HEK293 (cell line): ENCODE results near the gene SPO11.

Source experiments
- CTCF ChIA-PET: fragments of 350-600 bp; formaldehyde crosslinking; extraction: SDS; loops from one replicate; lab custom pipeline; 2021; ENCODE audit warnings: antibody characterized with exemption; lab: Yijun Ruan, JAX
- POLR2A ChIA-PET: fragments of 300-600 bp; formaldehyde crosslinking; extraction: SDS; loops from one replicate; lab custom pipeline; 2020; ENCODE audit warnings: antibody characterized with exemption, inconsistent platforms; lab: Yijun Ruan, JAX
- H3K27ac ChIP-seq: fragments of 200-500 bp; sonication (Bioruptor generic); 2 replicates; pipeline ENCODE4 v1.5.1; 2014; ENCODE audit warnings: low read depth, low read length, control low read depth, inconsistent platforms; ENCODE audit errors: extremely low read depth
- H3K36me3 ChIP-seq, 2 experiments: fragments of 200-500 bp in 1 of 2; sonication (Bioruptor generic) in 1 of 2; 1 replicate in 1 of 2; 2 replicates in 1 of 2; pipeline ENCODE4 v1.5.1; 2014 to 2017; ENCODE audit warnings: inconsistent platforms in 2 of 2, low read length in 2 of 2; ENCODE audit not compliant: control insufficient read depth in 2 of 2, insufficient read depth in 1 of 2
- H3K4me1 ChIP-seq: fragments of 200-500 bp; sonication (Bioruptor generic); 2 replicates; pipeline ENCODE4 v1.5.1; 2014; ENCODE audit warnings: mild to moderate bottlenecking, low read length, inconsistent platforms; ENCODE audit not compliant: control insufficient read depth, insufficient read depth
- H3K4me3 ChIP-seq: 2 replicates; pipeline ENCODE4 v1.5.1; 2011; ENCODE audit warnings: low read depth, mild to moderate bottlenecking, control low read depth, low read length, moderate library complexity
- H3K9me3 ChIP-seq: fragments of 200-500 bp; sonication (Bioruptor generic); 2 replicates; pipeline ENCODE4 v1.5.1; 2014; ENCODE audit warnings: low read depth, low read length, inconsistent platforms; ENCODE audit not compliant: control insufficient read depth, insufficient read depth
- BCL11A ChIP-seq: fragments of 450-650 bp; formaldehyde crosslinking; IDR thresholded peaks from 2 replicates; pipeline ENCODE4 v1.5.1; 2016; ENCODE audit warnings: low read depth, missing biosample characterization, missing genetic modification characterization
- FEZF1 ChIP-seq: fragments of 450-650 bp; formaldehyde crosslinking; IDR thresholded peaks from 2 replicates; pipeline ENCODE4 v1.5.1; 2016; ENCODE audit warnings: missing biosample characterization, missing genetic modification characterization
- HOXA7 ChIP-seq: sonication (generic); formaldehyde crosslinking; IDR thresholded peaks from 2 replicates; pipeline ENCODE4 v1.8.1; 2022; ENCODE audit warnings: missing genetic modification reagents, borderline replicate concordance
- HOXC10 ChIP-seq: sonication (generic); formaldehyde crosslinking; IDR thresholded peaks from 2 replicates; pipeline ENCODE4 v1.8.1; 2023; ENCODE audit warnings: mild to moderate bottlenecking, missing genetic modification reagents
- KLF9 ChIP-seq: fragments of 450-650 bp; formaldehyde crosslinking; IDR thresholded peaks from 2 replicates; pipeline ENCODE4 v1.5.1; 2016; ENCODE audit warnings: missing biosample characterization, missing genetic modification characterization, low read depth
- SP2 ChIP-seq: fragments of 450-650 bp; formaldehyde crosslinking; IDR thresholded peaks from 2 replicates; pipeline ENCODE4 v1.5.1; 2016; ENCODE audit warnings: missing biosample characterization, missing genetic modification characterization
- YY1 ChIP-seq: fragments of 450-650 bp; formaldehyde crosslinking; IDR thresholded peaks from 2 replicates; pipeline ENCODE4 v1.5.1; 2018; ENCODE audit warnings: missing biosample characterization, missing genetic modification characterization
- ZBTB48 ChIP-seq: fragments of 450-650 bp; formaldehyde crosslinking; IDR thresholded peaks from 2 replicates; pipeline ENCODE4 v1.5.1; 2016; ENCODE audit warnings: missing biosample characterization, missing genetic modification characterization
- ZNF138 ChIP-seq: fragments of 450-650 bp; formaldehyde crosslinking; IDR thresholded peaks from 2 replicates; pipeline ENCODE4 v1.5.1; 2016; ENCODE audit warnings: missing biosample characterization, missing genetic modification characterization, borderline replicate concordance
- ZNF146 ChIP-seq: fragments of 450-650 bp; formaldehyde crosslinking; IDR thresholded peaks from 2 replicates; pipeline ENCODE4 v1.5.1; 2016; ENCODE audit warnings: missing biosample characterization, missing genetic modification characterization
- ZNF174 ChIP-seq: fragments of 450-650 bp; formaldehyde crosslinking; IDR thresholded peaks from 2 replicates; pipeline ENCODE4 v1.5.0; 2017; ENCODE audit warnings: missing biosample characterization, mild to moderate bottlenecking, missing genetic modification characterization
- ZNF19 ChIP-seq: fragments of 450-650 bp; formaldehyde crosslinking; IDR thresholded peaks from 2 replicates; pipeline ENCODE4; 2016; ENCODE audit warnings: missing biosample characterization, missing genetic modification characterization, low read depth
- ZNF335 ChIP-seq: fragments of 450-650 bp; formaldehyde crosslinking; conservative IDR thresholded peaks from 2 replicates; pipeline ENCODE4 v1.5.1; 2016; ENCODE audit warnings: missing biosample characterization, missing genetic modification characterization
- ZNF404 ChIP-seq: fragments of 450-650 bp; formaldehyde crosslinking; IDR thresholded peaks from 2 replicates; pipeline ENCODE4 v1.5.1; 2017; ENCODE audit warnings: missing biosample characterization, missing genetic modification characterization
- ZNF473 ChIP-seq: fragments of 450-650 bp; formaldehyde crosslinking; IDR thresholded peaks from 2 replicates; pipeline ENCODE4 v1.5.1; 2017; ENCODE audit warnings: missing biosample characterization, missing genetic modification characterization
- ZNF510 ChIP-seq: fragments of 450-650 bp; formaldehyde crosslinking; IDR thresholded peaks from 2 replicates; pipeline ENCODE4 v1.5.1; 2018; ENCODE audit warnings: mild to moderate bottlenecking, missing genetic modification characterization, missing biosample characterization; ENCODE audit not compliant: insufficient replicate concordance
- ZNF571 ChIP-seq: fragments of 450-650 bp; formaldehyde crosslinking; IDR thresholded peaks from 2 replicates; pipeline ENCODE4 v1.5.0; 2017; ENCODE audit warnings: missing biosample characterization, missing genetic modification characterization
- ZNF623 ChIP-seq: fragments of 450-650 bp; formaldehyde crosslinking; IDR thresholded peaks from 2 replicates; pipeline ENCODE4 v1.5.1; 2016; ENCODE audit warnings: missing biosample characterization, missing genetic modification characterization
- ZNF654 ChIP-seq: fragments of 450-650 bp; formaldehyde crosslinking; IDR thresholded peaks from 2 replicates; pipeline ENCODE4 v1.5.1; 2016; ENCODE audit warnings: low read depth, missing biosample characterization, missing genetic modification characterization
- ZSCAN30 ChIP-seq: fragments of 450-650 bp; IDR thresholded peaks from 2 replicates; pipeline ENCODE4 v1.5.1; 2018; ENCODE audit warnings: missing biosample characterization, mild to moderate bottlenecking, missing genetic modification characterization, moderate library complexity
- TF ChIP-seq, protein P1 (sequence below): fragments of 450-650 bp; formaldehyde crosslinking; IDR thresholded peaks from 2 replicates; pipeline ENCODE4 v1.5.1; 2016; ENCODE audit warnings: missing biosample characterization, missing genetic modification characterization
- TF ChIP-seq, protein P2 (sequence below): fragments of 450-650 bp; formaldehyde crosslinking; IDR thresholded peaks from 2 replicates; pipeline ENCODE4 v1.5.1; 2017; ENCODE audit warnings: missing biosample characterization, missing genetic modification characterization
- TF ChIP-seq, protein P3 (sequence below): fragments of 450-650 bp; formaldehyde crosslinking; IDR thresholded peaks from 2 replicates; pipeline ENCODE4 v1.5.1; 2016; ENCODE audit warnings: missing biosample characterization, missing genetic modification characterization, low read depth
- TF ChIP-seq, protein P4 (sequence below): fragments of 450-650 bp; formaldehyde crosslinking; conservative IDR thresholded peaks from 2 replicates; pipeline ENCODE4 v1.5.1; 2016; ENCODE audit warnings: low read depth, missing biosample characterization, missing genetic modification characterization
- TF ChIP-seq, protein P5 (sequence below): fragments of 450-650 bp; formaldehyde crosslinking; IDR thresholded peaks from 2 replicates; pipeline ENCODE4 v1.5.1; 2016; ENCODE audit warnings: missing biosample characterization, missing genetic modification characterization

SPO11 gene

DNA sequence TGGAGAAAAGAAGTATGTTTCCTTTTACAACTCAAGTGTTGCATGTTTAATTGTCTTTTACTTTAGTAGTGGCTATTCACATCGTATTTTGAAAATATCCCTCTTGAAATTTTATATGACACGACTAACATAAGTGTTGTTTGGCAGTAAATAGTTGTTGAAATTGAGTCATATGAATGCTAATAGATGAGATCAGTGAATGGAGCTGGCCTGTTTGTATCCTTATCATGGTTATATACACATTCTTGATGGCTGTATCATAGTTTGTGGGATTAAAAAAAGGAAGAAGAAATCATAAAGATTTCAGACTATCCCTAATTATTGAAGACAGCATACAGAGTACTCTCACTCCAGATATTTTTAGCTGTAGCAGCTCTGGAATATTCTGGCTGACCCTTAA lies 13.2 kb downstream of the SPO11 start:
- H3K9me3 ChIP-seq = no peaks in the 10 kb centered on the region
- H3K27ac ChIP-seq = no peak overlapping the region
- ChIA-PET POLR2A (no interaction called here), CTCF (interaction anchor here (5.4 to 11.9 kb wide), 2 partner anchors 9 to 250 kb away, joined by 74 to 165 read pairs; no protein-coding TSS in a partner anchor)
- H3K4me1 ChIP-seq = no peaks in the 10 kb centered on the region
- H3K4me3 ChIP-seq = no peak overlapping the region
- no peaks in the 10 kb centered on the region for H3K36me3 ChIP-seq
- TF ChIP-seq HOXC10 (CRISPR knock-in tag) (no peak), ZNF654 (tag by site-specific recombination) (peak; percentile 23), ZNF138 (tag by site-specific recombination) (no peak), ZSCAN30 (tag by site-specific recombination) (no peak), BCL11A (tag by site-specific recombination) (peak; percentile 29; the same call in 1 of the 2 replicates), ZNF571 (tag by site-specific recombination) (no peak), SP2 (tag by site-specific recombination) (no peak), ZNF473 (no peak), ZNF19 (tag by site-specific recombination) (no peak), ZBTB48 (tag by site-specific recombination) (no peak), ZNF146 (tag by site-specific recombination) (peak; percentile 49; the same call in 1 of the 2 replicates), KLF9 (tag by site-specific recombination) (no peak), YY1 (no peak), ZNF510 (tag by site-specific recombination) (no peak), ZNF623 (tag by site-specific recombination) (no peak), ZNF174 (tag by site-specific recombination) (no peak), ZNF404 (no peak), HOXA7 (no peak), FEZF1 (tag by site-specific recombination) (no peak), ZNF335 (no peak)
- TF ChIP-seq, protein P1, sequence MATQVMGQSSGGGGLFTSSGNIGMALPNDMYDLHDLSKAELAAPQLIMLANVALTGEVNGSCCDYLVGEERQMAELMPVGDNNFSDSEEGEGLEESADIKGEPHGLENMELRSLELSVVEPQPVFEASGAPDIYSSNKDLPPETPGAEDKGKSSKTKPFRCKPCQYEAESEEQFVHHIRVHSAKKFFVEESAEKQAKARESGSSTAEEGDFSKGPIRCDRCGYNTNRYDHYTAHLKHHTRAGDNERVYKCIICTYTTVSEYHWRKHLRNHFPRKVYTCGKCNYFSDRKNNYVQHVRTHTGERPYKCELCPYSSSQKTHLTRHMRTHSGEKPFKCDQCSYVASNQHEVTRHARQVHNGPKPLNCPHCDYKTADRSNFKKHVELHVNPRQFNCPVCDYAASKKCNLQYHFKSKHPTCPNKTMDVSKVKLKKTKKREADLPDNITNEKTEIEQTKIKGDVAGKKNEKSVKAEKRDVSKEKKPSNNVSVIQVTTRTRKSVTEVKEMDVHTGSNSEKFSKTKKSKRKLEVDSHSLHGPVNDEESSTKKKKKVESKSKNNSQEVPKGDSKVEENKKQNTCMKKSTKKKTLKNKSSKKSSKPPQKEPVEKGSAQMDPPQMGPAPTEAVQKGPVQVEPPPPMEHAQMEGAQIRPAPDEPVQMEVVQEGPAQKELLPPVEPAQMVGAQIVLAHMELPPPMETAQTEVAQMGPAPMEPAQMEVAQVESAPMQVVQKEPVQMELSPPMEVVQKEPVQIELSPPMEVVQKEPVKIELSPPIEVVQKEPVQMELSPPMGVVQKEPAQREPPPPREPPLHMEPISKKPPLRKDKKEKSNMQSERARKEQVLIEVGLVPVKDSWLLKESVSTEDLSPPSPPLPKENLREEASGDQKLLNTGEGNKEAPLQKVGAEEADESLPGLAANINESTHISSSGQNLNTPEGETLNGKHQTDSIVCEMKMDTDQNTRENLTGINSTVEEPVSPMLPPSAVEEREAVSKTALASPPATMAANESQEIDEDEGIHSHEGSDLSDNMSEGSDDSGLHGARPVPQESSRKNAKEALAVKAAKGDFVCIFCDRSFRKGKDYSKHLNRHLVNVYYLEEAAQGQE = no peak
- TF ChIP-seq, protein P2, sequence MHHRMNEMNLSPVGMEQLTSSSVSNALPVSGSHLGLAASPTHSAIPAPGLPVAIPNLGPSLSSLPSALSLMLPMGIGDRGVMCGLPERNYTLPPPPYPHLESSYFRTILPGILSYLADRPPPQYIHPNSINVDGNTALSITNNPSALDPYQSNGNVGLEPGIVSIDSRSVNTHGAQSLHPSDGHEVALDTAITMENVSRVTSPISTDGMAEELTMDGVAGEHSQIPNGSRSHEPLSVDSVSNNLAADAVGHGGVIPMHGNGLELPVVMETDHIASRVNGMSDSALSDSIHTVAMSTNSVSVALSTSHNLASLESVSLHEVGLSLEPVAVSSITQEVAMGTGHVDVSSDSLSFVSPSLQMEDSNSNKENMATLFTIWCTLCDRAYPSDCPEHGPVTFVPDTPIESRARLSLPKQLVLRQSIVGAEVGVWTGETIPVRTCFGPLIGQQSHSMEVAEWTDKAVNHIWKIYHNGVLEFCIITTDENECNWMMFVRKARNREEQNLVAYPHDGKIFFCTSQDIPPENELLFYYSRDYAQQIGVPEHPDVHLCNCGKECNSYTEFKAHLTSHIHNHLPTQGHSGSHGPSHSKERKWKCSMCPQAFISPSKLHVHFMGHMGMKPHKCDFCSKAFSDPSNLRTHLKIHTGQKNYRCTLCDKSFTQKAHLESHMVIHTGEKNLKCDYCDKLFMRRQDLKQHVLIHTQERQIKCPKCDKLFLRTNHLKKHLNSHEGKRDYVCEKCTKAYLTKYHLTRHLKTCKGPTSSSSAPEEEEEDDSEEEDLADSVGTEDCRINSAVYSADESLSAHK (tag by site-specific recombination) = no peak
- TF ChIP-seq, protein P3, sequence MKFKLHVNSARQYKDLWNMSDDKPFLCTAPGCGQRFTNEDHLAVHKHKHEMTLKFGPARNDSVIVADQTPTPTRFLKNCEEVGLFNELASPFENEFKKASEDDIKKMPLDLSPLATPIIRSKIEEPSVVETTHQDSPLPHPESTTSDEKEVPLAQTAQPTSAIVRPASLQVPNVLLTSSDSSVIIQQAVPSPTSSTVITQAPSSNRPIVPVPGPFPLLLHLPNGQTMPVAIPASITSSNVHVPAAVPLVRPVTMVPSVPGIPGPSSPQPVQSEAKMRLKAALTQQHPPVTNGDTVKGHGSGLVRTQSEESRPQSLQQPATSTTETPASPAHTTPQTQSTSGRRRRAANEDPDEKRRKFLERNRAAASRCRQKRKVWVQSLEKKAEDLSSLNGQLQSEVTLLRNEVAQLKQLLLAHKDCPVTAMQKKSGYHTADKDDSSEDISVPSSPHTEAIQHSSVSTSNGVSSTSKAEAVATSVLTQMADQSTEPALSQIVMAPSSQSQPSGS (tag by site-specific recombination) = no peak
- TF ChIP-seq, protein P4, sequence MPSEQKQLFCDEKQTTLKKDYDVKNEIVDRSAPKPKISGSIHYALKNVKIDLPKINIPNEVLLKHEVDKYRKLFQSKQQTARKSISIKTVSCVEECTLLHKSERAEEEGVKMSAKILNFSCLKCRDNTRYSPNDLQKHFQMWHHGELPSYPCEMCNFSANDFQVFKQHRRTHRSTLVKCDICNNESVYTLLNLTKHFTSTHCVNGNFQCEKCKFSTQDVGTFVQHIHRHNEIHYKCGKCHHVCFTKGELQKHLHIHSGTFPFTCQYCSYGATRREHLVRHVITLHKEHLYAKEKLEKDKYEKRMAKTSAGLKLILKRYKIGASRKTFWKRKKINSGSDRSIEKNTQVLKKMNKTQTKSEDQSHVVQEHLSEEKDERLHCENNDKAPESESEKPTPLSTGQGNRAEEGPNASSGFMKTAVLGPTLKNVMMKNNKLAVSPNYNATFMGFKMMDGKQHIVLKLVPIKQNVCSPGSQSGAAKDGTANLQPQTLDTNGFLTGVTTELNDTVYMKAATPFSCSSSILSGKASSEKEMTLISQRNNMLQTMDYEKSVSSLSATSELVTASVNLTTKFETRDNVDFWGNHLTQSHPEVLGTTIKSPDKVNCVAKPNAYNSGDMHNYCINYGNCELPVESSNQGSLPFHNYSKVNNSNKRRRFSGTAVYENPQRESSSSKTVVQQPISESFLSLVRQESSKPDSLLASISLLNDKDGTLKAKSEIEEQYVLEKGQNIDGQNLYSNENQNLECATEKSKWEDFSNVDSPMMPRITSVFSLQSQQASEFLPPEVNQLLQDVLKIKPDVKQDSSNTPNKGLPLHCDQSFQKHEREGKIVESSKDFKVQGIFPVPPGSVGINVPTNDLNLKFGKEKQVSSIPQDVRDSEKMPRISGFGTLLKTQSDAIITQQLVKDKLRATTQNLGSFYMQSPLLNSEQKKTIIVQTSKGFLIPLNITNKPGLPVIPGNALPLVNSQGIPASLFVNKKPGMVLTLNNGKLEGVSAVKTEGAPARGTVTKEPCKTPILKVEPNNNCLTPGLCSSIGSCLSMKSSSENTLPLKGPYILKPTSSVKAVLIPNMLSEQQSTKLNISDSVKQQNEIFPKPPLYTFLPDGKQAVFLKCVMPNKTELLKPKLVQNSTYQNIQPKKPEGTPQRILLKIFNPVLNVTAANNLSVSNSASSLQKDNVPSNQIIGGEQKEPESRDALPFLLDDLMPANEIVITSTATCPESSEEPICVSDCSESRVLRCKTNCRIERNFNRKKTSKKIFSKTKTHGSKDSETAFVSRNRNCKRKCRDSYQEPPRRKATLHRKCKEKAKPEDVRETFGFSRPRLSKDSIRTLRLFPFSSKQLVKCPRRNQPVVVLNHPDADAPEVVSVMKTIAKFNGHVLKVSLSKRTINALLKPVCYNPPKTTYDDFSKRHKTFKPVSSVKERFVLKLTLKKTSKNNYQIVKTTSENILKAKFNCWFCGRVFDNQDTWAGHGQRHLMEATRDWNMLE = no peak
- TF ChIP-seq, protein P5, sequence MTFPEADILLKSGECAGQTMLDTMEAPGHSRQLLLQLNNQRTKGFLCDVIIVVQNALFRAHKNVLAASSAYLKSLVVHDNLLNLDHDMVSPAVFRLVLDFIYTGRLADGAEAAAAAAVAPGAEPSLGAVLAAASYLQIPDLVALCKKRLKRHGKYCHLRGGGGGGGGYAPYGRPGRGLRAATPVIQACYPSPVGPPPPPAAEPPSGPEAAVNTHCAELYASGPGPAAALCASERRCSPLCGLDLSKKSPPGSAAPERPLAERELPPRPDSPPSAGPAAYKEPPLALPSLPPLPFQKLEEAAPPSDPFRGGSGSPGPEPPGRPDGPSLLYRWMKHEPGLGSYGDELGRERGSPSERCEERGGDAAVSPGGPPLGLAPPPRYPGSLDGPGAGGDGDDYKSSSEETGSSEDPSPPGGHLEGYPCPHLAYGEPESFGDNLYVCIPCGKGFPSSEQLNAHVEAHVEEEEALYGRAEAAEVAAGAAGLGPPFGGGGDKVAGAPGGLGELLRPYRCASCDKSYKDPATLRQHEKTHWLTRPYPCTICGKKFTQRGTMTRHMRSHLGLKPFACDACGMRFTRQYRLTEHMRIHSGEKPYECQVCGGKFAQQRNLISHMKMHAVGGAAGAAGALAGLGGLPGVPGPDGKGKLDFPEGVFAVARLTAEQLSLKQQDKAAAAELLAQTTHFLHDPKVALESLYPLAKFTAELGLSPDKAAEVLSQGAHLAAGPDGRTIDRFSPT (tag by site-specific recombination) = peak; percentile 61
